H1 (cell line): ENCODE results near the gene CACNG6. TPM values are rescaled to one million over a fixed set of nuclear protein-coding genes. Genes with fewer than 3 reads are reported as not detected.
A peak's percentile ranks its signal among the peaks of the same experiment; 100 is the strongest.

Experiments
- ATF2 ChIP-seq: IDR thresholded peaks from 2 replicates; pipeline ENCODE4 v1.6.1; 2012; ENCODE audit warnings: low read length, inconsistent platforms
- CHD7 ChIP-seq: fragments of 300-600 bp; sonication (generic); IDR thresholded peaks from 2 replicates; pipeline ENCODE4 v1.7.1; 2012; ENCODE audit warnings: low read length, moderate library complexity, mild to moderate bottlenecking, inconsistent platforms; ENCODE audit not compliant: insufficient replicate concordance
- CREB1 ChIP-seq: IDR thresholded peaks from 2 replicates; pipeline ENCODE4 v1.6.1; 2012; ENCODE audit warnings: inconsistent platforms
- FOSL1 ChIP-seq: IDR thresholded peaks from 2 replicates; pipeline ENCODE4 v1.6.1; 2011; ENCODE audit warnings: mild to moderate bottlenecking, low read depth, low read length, moderate library complexity; ENCODE audit not compliant: insufficient read depth
- PHF8 ChIP-seq: fragments of 200-600 bp; sonication (generic); conservative IDR thresholded peaks from 2 replicates; pipeline ENCODE4 v1.7.1; 2012; ENCODE audit warnings: low read depth, mild to moderate bottlenecking, inconsistent platforms, low read length, moderate library complexity
- POLR2AphosphoS5 ChIP-seq: IDR thresholded peaks from 2 replicates; pipeline ENCODE4 v1.6.1; 2011; ENCODE audit warnings: low read depth, low read length
- SIN3A ChIP-seq, 2 experiments: IDR thresholded peaks in 1 of 2; conservative IDR thresholded peaks in 1 of 2; 2 replicates each; pipeline ENCODE4 v1.6.1; 2011 to 2012; ENCODE audit warnings: low read length in 2 of 2, improper control_type of control experiment in 1 of 2, low read depth in 1 of 2, mild to moderate bottlenecking in 1 of 2
- SP1 ChIP-seq: IDR thresholded peaks from 2 replicates; pipeline ENCODE4 v1.6.1; 2011; ENCODE audit warnings: low read depth, low read length
- YY1 ChIP-seq: IDR thresholded peaks from 2 replicates; pipeline ENCODE4 v1.6.1; 2011; ENCODE audit warnings: low read depth, mild to moderate bottlenecking, low read length
- polyA plus RNA-seq, 7 experiments: library from polyadenylated mRNA; depleted of rRNA in 3 of 7; stranded (reverse) in 5 of 7; unstranded in 2 of 7; fragments of >200 nt in 5 of 7; fragments of 200-250 nt in 2 of 7; gene quantifications; 1 replicate in 5 of 7; 2 replicates in 1 of 7; 4 replicates in 1 of 7; pipeline versions ENCODE4 v1.2.1 to v1.2.3, GENCODE V29; 2011 to 2013; ENCODE audit warnings: missing spikeins in 2 of 7, mixed read lengths in 2 of 7
- total RNA-seq: library from RNA; stranded (reverse); fragmentation: NEBNext Ultra II Directional; extraction: Animal tissue kit (Norgen Biotek cat#: 25700); gene quantifications from 2 replicates; pipeline ENCODE4 v1.2.1, GENCODE V29; 2021

The CACNG6 gene
- total and polyA plus RNA-seq, 2 of the 8 experiments (the other 6 are each of a cell fraction or from before 2014, with no cell fraction given), result 1.2 to 1.6 TPM

GRCh38 chr19:53977429-53977990 is 13.9 kb upstream of the CACNG6 start (continued):
- TF ChIP-seq SIN3A (conservative IDR thresholded peaks at IDR 0.05 in 1 of 2, IDR thresholded peaks at IDR 0.05 in 1 of 2; ENCODE audit: low read depth in 1 of 2, low read length in 2 of 2), result peak in 1 of 2 experiments; percentile 73; a peak in 2 of 4 replicates
- no peak for TF ChIP-seq CHD7
- TF ChIP-seq CREB1, result 0 out of 2 replicates have a peak, but pooled peaks have one; percentile 38
- no peak for TF ChIP-seq PHF8
- no peak for TF ChIP-seq FOSL1
- TF ChIP-seq YY1, result peak; percentile 38; the same call in 1 of the 2 replicates
- no peak for TF ChIP-seq POLR2AphosphoS5
- no peak for TF ChIP-seq ATF2
- peak; percentile 62 for TF ChIP-seq SP1
